ENCODE measurements around the gene PES1.

Gene PES1

GRCh38 chr22:30574997-30575671 lies 16.6 kb downstream of the PES1 start:
- FAIRE-seq (no peak), DNase-seq (ENCODE audit: insufficient read length, low spot score) (no peak)
- no peak for TF ChIP-seq CTCF (IDR thresholded peaks at IDR 0.05; ENCODE audit: insufficient read depth, missing control alignments)

GRCh38 chr22:30574095-30574981 lies 17.4 kb downstream of the PES1 start, which contains the start of gene GAL3ST1:
Gene GAL3ST1, minus strand, starts transcription at chr22:30574665. Its CDS starts 17,273 bp downstream, at chr22:30557392.
- DNase-seq (ENCODE audit: insufficient read length, low spot score): no peak
- no peak for FAIRE-seq

GRCh38 chr22:30573594-30574094 lies 18.1 kb downstream of the PES1 start:
- FAIRE-seq: no peak

More at GRCh38 chr22:30574095-30574981, 17.4 kb downstream of the PES1 start, which contains the start of gene GAL3ST1:
- no peak for TF ChIP-seq CTCF (IDR thresholded peaks at IDR 0.05; ENCODE audit: insufficient read depth, missing control alignments)

GRCh38 chr22:30572840-30573593 lies 18.7 kb downstream of the PES1 start:
- TF ChIP-seq CTCF (IDR thresholded peaks at IDR 0.05; ENCODE audit: insufficient read depth, missing control alignments): no peak
- DNase-seq (ENCODE audit: insufficient read length, low spot score): no peak
- no peak for FAIRE-seq

More at GRCh38 chr22:30573594-30574094, 18.1 kb downstream of the PES1 start:
- no peak for DNase-seq (ENCODE audit: insufficient read length, low spot score)
- no peak for TF ChIP-seq CTCF (IDR thresholded peaks at IDR 0.05; ENCODE audit: insufficient read depth, missing control alignments)

GRCh38 chr22:30572210-30572609 lies 19.5 kb downstream of the PES1 start:
- no peak for DNase-seq (ENCODE audit: insufficient read length, low spot score)
- no peak for TF ChIP-seq CTCF (IDR thresholded peaks at IDR 0.05; ENCODE audit: insufficient read depth, missing control alignments)
- no peak for FAIRE-seq

- DNase-seq (ENCODE audit: insufficient read length, low spot score): no peak
- no peak for FAIRE-seq
- no peak for TF ChIP-seq CTCF (IDR thresholded peaks at IDR 0.05; ENCODE audit: insufficient read depth, missing control alignments)
Observed at GRCh38 chr22:30569674-30570202, 22.0 kb downstream of the PES1 start.
